Measurements from ENCODE around the gene SPACA4. TPM values are rescaled to one million over a fixed set of nuclear protein-coding genes. Genes with fewer than 3 reads are reported as not detected.
A peak's percentile ranks its signal among the peaks of the same experiment; 100 is the strongest.

Gene SPACA4
- total and polyA plus RNA-seq, 9 of the 15 experiments (the other 6 are each of a cell fraction or from before 2014, with no cell fraction given), result not detected

GRCh38 chr19:48637948-48638830, 31.6 kb downstream of the SPACA4 start (continued):
- TF ChIP-seq FOXP4 (CRISPR knock-in tag; IDR thresholded peaks at IDR 0.05; ENCODE audit: borderline replicate concordance) (no peak), DPF2 (IDR thresholded peaks at IDR 0.05) (peak; percentile 76), HNRNPLL (IDR thresholded peaks at IDR 0.05; ENCODE audit: low read depth, low read length, poor library complexity, severe bottlenecking) (no peak), BRD4 (IDR thresholded peaks at IDR 0.05) (no peak), ZNF253 (CRISPR knock-in tag; conservative IDR thresholded peaks at IDR 0.05) (no peak), HSF4 (CRISPR knock-in tag; IDR thresholded peaks at IDR 0.05; ENCODE audit: borderline replicate concordance) (no peak), TGIF2 (CRISPR knock-in tag; IDR thresholded peaks at IDR 0.05) (no peak), XRCC4 (IDR thresholded peaks at IDR 0.05; ENCODE audit: extremely low read depth, insufficient read depth, insufficient read length) (no peak), MYC (IDR thresholded peaks at IDR 0.05; ENCODE audit: low read depth, low read length) (no peak), MYC (CRISPR knock-in tag; IDR thresholded peaks at IDR 0.05; ENCODE audit: borderline replicate concordance, low read depth) (0 out of 2 replicates have a peak, but pooled peaks have one; percentile 7), DIDO1 (tag; IDR thresholded peaks at IDR 0.05; ENCODE audit: low read depth) (0 out of 2 replicates have a peak, but pooled peaks have one; percentile 26), MCM7 (IDR thresholded peaks at IDR 0.05) (no peak), ARHGAP35 (IDR thresholded peaks at IDR 0.05; ENCODE audit: partially characterized antibody) (no peak), HMGXB4 (CRISPR knock-in tag; IDR thresholded peaks at IDR 0.05) (no peak), NR4A1 (CRISPR knock-in tag; IDR thresholded peaks at IDR 0.05) (no peak), NR4A1 (tag; IDR thresholded peaks at IDR 0.05) (peak; percentile 60; the same call in 1 of the 2 replicates), FUS (optimal IDR thresholded peaks at IDR 0.05; ENCODE audit: low read depth, low read length) (no peak), CLOCK (CRISPR knock-in tag; IDR thresholded peaks at IDR 0.05; ENCODE audit: borderline replicate concordance) (peak; percentile 4; the same call in 1 of the 2 replicates), CREB5 (CRISPR knock-in tag; IDR thresholded peaks at IDR 0.05) (no peak), CBX2 (IDR thresholded peaks at IDR 0.05; ENCODE audit: insufficient read depth, low read length, poor library complexity, severe bottlenecking) (no peak)
